ENCODE measurements around the gene C1orf35.

C1orf35 gene

GRCh38 chr1:228079013-228079412, 24.1 kb downstream of the C1orf35 start:
- DNase-seq (ENCODE audit: low read depth), result no peak

GRCh38 chr1:228077565-228078330, 25.4 kb downstream of the C1orf35 start:
- DNase-seq (ENCODE audit: low read depth), result no peak

GRCh38 chr1:228076796-228077430, 26.2 kb downstream of the C1orf35 start:
- DNase-seq (ENCODE audit: low read depth), result no peak

- no peak for DNase-seq (ENCODE audit: low read depth)
Observed at GRCh38 chr1:228075801-228076271, 27.3 kb downstream of the C1orf35 start.

- DNase-seq (ENCODE audit: low read depth), result no peak
Observed at GRCh38 chr1:228074954-228075730, 28.0 kb downstream of the C1orf35 start.

- DNase-seq (ENCODE audit: low read depth), result no peak
Observed at GRCh38 chr1:228073857-228074545, 29.1 kb downstream of the C1orf35 start.

GRCh38 chr1:228073061-228073856, 29.9 kb downstream of the C1orf35 start:
- DNase-seq (ENCODE audit: low read depth), result no peak

- DNase-seq (ENCODE audit: low read depth), result no peak
Observed at GRCh38 chr1:228072658-228073043, 30.5 kb downstream of the C1orf35 start.

- no peak for DNase-seq (ENCODE audit: low read depth)
Observed at GRCh38 chr1:228071839-228072657, 31.1 kb downstream of the C1orf35 start.

GRCh38 chr1:228070851-228071250, 32.3 kb downstream of the C1orf35 start:
- DNase-seq (ENCODE audit: low read depth), result no peak

GRCh38 chr1:228070173-228070572, 33.0 kb downstream of the C1orf35 start:
- no peak for DNase-seq (ENCODE audit: low read depth)

- DNase-seq (ENCODE audit: low read depth), result no peak
Observed at GRCh38 chr1:228068359-228068758, 34.8 kb downstream of the C1orf35 start.

- DNase-seq (ENCODE audit: low read depth), result no peak
Observed at GRCh38 chr1:228066891-228067654, 36.1 kb downstream of the C1orf35 start.

GRCh38 chr1:228066416-228066815, 36.7 kb downstream of the C1orf35 start:
- no peak for DNase-seq (ENCODE audit: low read depth)

GRCh38 chr1:228065543-228066347, 37.4 kb downstream of the C1orf35 start:
- no peak for DNase-seq (ENCODE audit: low read depth)

- DNase-seq (ENCODE audit: low read depth), result no peak
Observed at GRCh38 chr1:228064741-228065542, 38.2 kb downstream of the C1orf35 start.

GRCh38 chr1:228064296-228064695, 38.8 kb downstream of the C1orf35 start:
- DNase-seq (ENCODE audit: low read depth), result no peak

All from GM04503 (cell line).